HG03439 (cell line): ENCODE data around the gene ALDOA.

Source experiments
- ATAC-seq: cut with Tn5 transposase; IDR thresholded peaks from one replicate; pipeline ENCODE4 v1.9.1; 2021; ENCODE audit warnings: mild to moderate bottlenecking, moderate library complexity; ENCODE audit not compliant: unreplicated experiment

Gene ALDOA

GRCh38 chr16:30068750-30069610, 3.4 kb downstream of the ALDOA start:
- ATAC-seq: no peak

- ATAC-seq: no peak
These were observed 4.3 kb downstream of the ALDOA start for GRCh38 chr16:30069611-30070462.

GRCh38 chr16:30070490-30070889, 4.9 kb downstream of the ALDOA start:
- no peak for ATAC-seq

- ATAC-seq: peak; percentile 63
These were observed 10.1 kb downstream of the ALDOA start, which contains the start of gene PPP4C for GRCh38 chr16:30075503-30076275. Gene PPP4C, plus strand, starts transcription at chr16:30075994. Its CDS starts 384 bp downstream, at chr16:30076378.

- peak; percentile 6 for ATAC-seq
These were observed 10.8 kb downstream of the ALDOA start for GRCh38 chr16:30076276-30076791.

GRCh38 chr16:30077656-30078055, 12.1 kb downstream of the ALDOA start:
- no peak for ATAC-seq

- ATAC-seq: no peak
These were observed 13.2 kb downstream of the ALDOA start for GRCh38 chr16:30078744-30079143.

- ATAC-seq: no peak
These were observed 13.9 kb downstream of the ALDOA start for GRCh38 chr16:30079480-30079879.

GRCh38 chr16:30082545-30083090, 17.1 kb downstream of the ALDOA start:
- ATAC-seq: no peak

- no peak for ATAC-seq
These were observed 17.9 kb downstream of the ALDOA start for GRCh38 chr16:30083216-30084055.

GRCh38 chr16:30084096-30084815, 18.7 kb downstream of the ALDOA start:
- no peak for ATAC-seq

- ATAC-seq: no peak
These were observed 19.2 kb downstream of the ALDOA start for GRCh38 chr16:30084816-30085159.

- no peak for ATAC-seq
These were observed 19.7 kb downstream of the ALDOA start for GRCh38 chr16:30085247-30085646.

- ATAC-seq: no peak
These were observed 20.3 kb downstream of the ALDOA start for GRCh38 chr16:30085820-30086219.

- ATAC-seq: no peak
These were observed 21.0 kb downstream of the ALDOA start for GRCh38 chr16:30086291-30087140.

- no peak for ATAC-seq
These were observed 21.8 kb downstream of the ALDOA start for GRCh38 chr16:30087181-30087898.

- no peak for ATAC-seq
These were observed 22.8 kb downstream of the ALDOA start for GRCh38 chr16:30088237-30088831.
